Vagina (tissue), 2 donors: Measurements from ENCODE around the gene WNT7A.

Source experiments
- POLR2A ChIP-seq, 2 donors: fragments of 450-650 bp; IDR thresholded peaks; one replicate each; pipeline ENCODE4 v1.6.1; 2017; ENCODE audit warnings: antibody characterized with exemption in 2 of 2, mild to moderate bottlenecking in 2 of 2, moderate library complexity in 2 of 2
- POLR2AphosphoS5 ChIP-seq, 2 donors: sonication (generic); formaldehyde crosslinking; IDR thresholded peaks; one replicate each; pipeline ENCODE4 v1.9.0; 2017; ENCODE audit warnings: antibody characterized with exemption in 2 of 2, mild to moderate bottlenecking in 2 of 2, low read depth in 1 of 2; ENCODE audit not compliant: insufficient read depth in 1 of 2
- TF ChIP-seq, protein P1 (sequence below), 3 experiments: fragments of 450-650 bp in 2 of 3; fragments of 200-600 bp in 1 of 3; sonication (generic) in 1 of 3; IDR thresholded peaks; one replicate each; pipeline ENCODE4 v1.5.1; 2017 to 2019; ENCODE audit warnings: antibody characterized with exemption in 3 of 3, mild to moderate bottlenecking in 2 of 3, moderate library complexity in 2 of 3

DNA sequence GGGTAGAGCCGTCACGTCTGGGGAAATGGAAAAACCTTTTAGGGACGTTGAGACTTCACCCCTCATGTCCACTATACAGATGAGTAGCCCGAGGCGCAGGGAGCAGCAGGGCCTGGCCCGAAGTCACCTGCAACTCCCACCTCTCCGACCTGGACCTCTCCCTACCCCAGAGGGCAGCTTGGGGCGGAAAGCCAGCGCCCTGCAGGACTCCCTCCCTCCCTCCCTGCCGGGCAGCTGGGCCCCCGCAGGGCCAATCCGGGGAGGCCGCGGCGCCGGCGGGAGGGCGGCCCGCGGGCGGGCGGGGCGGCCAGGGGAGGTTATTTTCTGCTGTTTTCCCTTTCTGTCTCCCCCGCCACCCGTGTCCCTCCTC is 2.0 kb downstream of the WNT7A start:
- TF ChIP-seq, protein P1, sequence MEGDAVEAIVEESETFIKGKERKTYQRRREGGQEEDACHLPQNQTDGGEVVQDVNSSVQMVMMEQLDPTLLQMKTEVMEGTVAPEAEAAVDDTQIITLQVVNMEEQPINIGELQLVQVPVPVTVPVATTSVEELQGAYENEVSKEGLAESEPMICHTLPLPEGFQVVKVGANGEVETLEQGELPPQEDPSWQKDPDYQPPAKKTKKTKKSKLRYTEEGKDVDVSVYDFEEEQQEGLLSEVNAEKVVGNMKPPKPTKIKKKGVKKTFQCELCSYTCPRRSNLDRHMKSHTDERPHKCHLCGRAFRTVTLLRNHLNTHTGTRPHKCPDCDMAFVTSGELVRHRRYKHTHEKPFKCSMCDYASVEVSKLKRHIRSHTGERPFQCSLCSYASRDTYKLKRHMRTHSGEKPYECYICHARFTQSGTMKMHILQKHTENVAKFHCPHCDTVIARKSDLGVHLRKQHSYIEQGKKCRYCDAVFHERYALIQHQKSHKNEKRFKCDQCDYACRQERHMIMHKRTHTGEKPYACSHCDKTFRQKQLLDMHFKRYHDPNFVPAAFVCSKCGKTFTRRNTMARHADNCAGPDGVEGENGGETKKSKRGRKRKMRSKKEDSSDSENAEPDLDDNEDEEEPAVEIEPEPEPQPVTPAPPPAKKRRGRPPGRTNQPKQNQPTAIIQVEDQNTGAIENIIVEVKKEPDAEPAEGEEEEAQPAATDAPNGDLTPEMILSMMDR (IDR thresholded peaks at IDR 0.05): no peak
- TF ChIP-seq POLR2A (IDR thresholded peaks at IDR 0.05): no peak
- no peak for TF ChIP-seq POLR2AphosphoS5 (IDR thresholded peaks at IDR 0.05; ENCODE audit: insufficient read depth in 1 of 2, low read depth in 1 of 2)
